ENCODE data around the gene SLC7A5. TPM values are rescaled to one million over a fixed set of nuclear protein-coding genes. Genes with fewer than 3 reads are reported as not detected.

Gene SLC7A5
- total and polyA plus RNA-seq, 2 of the 13 experiments (the other 11 are each of a cell fraction or from before 2014, with no cell fraction given), result 79.6 to 155 TPM

- no peak for TF ChIP-seq FUBP1 (CRISPR knock-in tag; IDR thresholded peaks at IDR 0.05; ENCODE audit: borderline replicate concordance)
- peak; percentile 79 to 92; a peak in 3 of 4 replicates for TF ChIP-seq EP300 (IDR thresholded peaks at IDR 0.05; ENCODE audit: low read depth in 2 of 2, low read length in 2 of 2)
- TF ChIP-seq EP300 (CRISPR knock-in tag; IDR thresholded peaks at IDR 0.05; ENCODE audit: borderline replicate concordance), result peak; percentile 79; the same call in 1 of the 2 replicates
- no peak for TF ChIP-seq ZNF17 (CRISPR knock-in tag; IDR thresholded peaks at IDR 0.05)
- peak; percentile 73 for TF ChIP-seq RARA (CRISPR knock-in tag; IDR thresholded peaks at IDR 0.05)
- TF ChIP-seq HOMEZ (CRISPR knock-in tag; IDR thresholded peaks at IDR 0.05; ENCODE audit: low read depth), result 0 out of 2 replicates have a peak, but pooled peaks have one; percentile 51
- no peak for TF ChIP-seq ZNF597 (CRISPR knock-in tag; IDR thresholded peaks at IDR 0.05)
- TF ChIP-seq ZNF317 (CRISPR knock-in tag; IDR thresholded peaks at IDR 0.05), result peak; percentile 78; the same call in 1 of the 2 replicates
- 0 out of 2 replicates have a peak, but pooled peaks have one; percentile 3 for TF ChIP-seq GATA4 (IDR thresholded peaks at IDR 0.05; ENCODE audit: borderline replicate concordance, low read depth)
- TF ChIP-seq ZBED4 (CRISPR knock-in tag; IDR thresholded peaks at IDR 0.05; ENCODE audit: borderline replicate concordance), result peak; percentile 65
- TF ChIP-seq ZNF232 (CRISPR knock-in tag; IDR thresholded peaks at IDR 0.05; ENCODE audit: borderline replicate concordance), result peak; percentile 65; the same call in 1 of the 2 replicates
- TF ChIP-seq DRAP1 (CRISPR knock-in tag; IDR thresholded peaks at IDR 0.05), result peak; percentile 66
- TF ChIP-seq ZBTB42 (CRISPR knock-in tag; IDR thresholded peaks at IDR 0.05), result 0 out of 2 replicates have a peak, but pooled peaks have one; percentile 50
- no peak for TF ChIP-seq ZNF510 (CRISPR knock-in tag; IDR thresholded peaks at IDR 0.05; ENCODE audit: low read depth)
Measured at GRCh38 chr16:87789437-87790291, 79.6 kb downstream of the SLC7A5 start (continued).
